A549 (cell line): ENCODE measurements around the gene USP4. TPM values are rescaled to one million over a fixed set of nuclear protein-coding genes. Genes with fewer than 3 reads are reported as not detected.

Experiments used
- ATAC-seq, 2 experiments: fragments of 200-7000 bp in 1 of 2; fragments of >200 bp in 1 of 2; cut with Nextera tagmentation in 1 of 2; cut with Tn5 transposase in 1 of 2; 3 replicates each; pipeline versions ENCODE4 v1.8.0 to v1.9.1; 2018 to 2020; ENCODE audit warnings: mild to moderate bottlenecking in 1 of 2, moderate library complexity in 1 of 2
- CTCF ChIA-PET: fragments of 300-600 bp; sonication (Branson Sonifier 250); formaldehyde crosslinking; extraction: SDS; loops from one replicate; lab custom pipeline; 2021; ENCODE audit warnings: antibody characterized with exemption, inconsistent platforms; lab: Yijun Ruan, JAX
- POLR2A ChIA-PET: fragments of 350-600 bp; formaldehyde crosslinking; extraction: SDS; loops from one replicate; lab custom pipeline; 2021; ENCODE audit warnings: antibody characterized with exemption, inconsistent platforms; lab: Yijun Ruan, JAX
- DNase-seq, 2 experiments: peaks; one replicate each; pipeline versions ENCODE4 v3.0.0 to v3.0.0-alpha.2; 2011 to 2016; ENCODE audit warnings: low read depth in 1 of 2, low spot score in 1 of 2
- FAIRE-seq: peaks from 2 replicates; lab custom pipeline; 2011; peaks lifted over from hg19 to GRCh38; lab: Jason Lieb, UNC
- H3K27ac ChIP-seq, 2 experiments: fragments of >200 bp; sonication (Bioruptor Twin); formaldehyde crosslinking; 3 replicates each; pipeline ENCODE4 v1.5.1; 2016 to 2017
- H3K4me1 ChIP-seq: fragments of >200 bp; sonication (Bioruptor Twin); formaldehyde crosslinking; 3 replicates; pipeline ENCODE4 v1.6.1; 2016
- H3K4me2 ChIP-seq: fragments of >200 bp; sonication (Bioruptor Twin); formaldehyde crosslinking; 3 replicates; pipeline ENCODE4 v1.6.1; 2016
- H3K4me3 ChIP-seq: fragments of >200 bp; sonication (Bioruptor Twin); formaldehyde crosslinking; 3 replicates; pipeline ENCODE4 v1.5.1; 2016
- H3K9me3 ChIP-seq: fragments of >200 bp; sonication (Bioruptor Twin); formaldehyde crosslinking; 3 replicates; pipeline ENCODE4 v1.6.1; 2016
- CHD2 ChIP-seq: fragments of 150-350 bp; IDR thresholded peaks from 2 replicates; pipeline ENCODE4 v1.6.1; 2014; ENCODE audit warnings: low read length; ENCODE audit not compliant: partially characterized antibody
- CHD4 ChIP-seq: fragments of 200-600 bp; sonication (generic); IDR thresholded peaks from 2 replicates; pipeline ENCODE4 v1.6.1; 2016; ENCODE audit warnings: antibody characterized with exemption, mild to moderate bottlenecking, borderline replicate concordance
- EHMT2 ChIP-seq: fragments of 200-600 bp; sonication (generic); IDR thresholded peaks from 2 replicates; pipeline ENCODE4 v1.6.1; 2016; ENCODE audit warnings: antibody characterized with exemption, low read depth, mild to moderate bottlenecking, moderate library complexity
- ELK1 ChIP-seq: fragments of 150-350 bp; IDR thresholded peaks from 2 replicates; pipeline ENCODE4 v1.6.1; 2014; ENCODE audit warnings: low read depth, mild to moderate bottlenecking, low read length
- ESRRA ChIP-seq: fragments of 150-350 bp; IDR thresholded peaks from 2 replicates; pipeline ENCODE4 v1.6.1; 2014; ENCODE audit warnings: mild to moderate bottlenecking, low read length, borderline replicate concordance
- FOSL2 ChIP-seq, 2 experiments: fragments of 450-650 bp in 1 of 2; fragments of >200 bp in 1 of 2; sonication (Bioruptor Twin) in 1 of 2; formaldehyde crosslinking; IDR thresholded peaks; 2 replicates each; pipeline versions ENCODE4 v1.5.0 to v1.6.1; 2016 to 2020; ENCODE audit warnings: mild to moderate bottlenecking in 1 of 2, moderate library complexity in 1 of 2
- FOXS1 ChIP-seq: fragments of 250-450 bp; sonication (Bioruptor Pico); IDR thresholded peaks from 2 replicates; pipeline ENCODE4 v1.5.0; 2020; ENCODE audit warnings: mild to moderate bottlenecking, moderate library complexity
- HDAC2 ChIP-seq: fragments of 200-600 bp; sonication (generic); IDR thresholded peaks from 2 replicates; pipeline ENCODE4 v1.6.1; 2016
- HES2 ChIP-seq: fragments of >200 bp; sonication (Bioruptor Twin); formaldehyde crosslinking; IDR thresholded peaks from 2 replicates; pipeline ENCODE4 v1.6.1; 2016
- HEYL ChIP-seq: fragments of 250-450 bp; sonication (Bioruptor Pico); IDR thresholded peaks from 2 replicates; pipeline ENCODE4 v1.8.0; 2021; ENCODE audit warnings: mild to moderate bottlenecking, moderate library complexity
- HOXB5 ChIP-seq: fragments of 250-450 bp; sonication (Bioruptor Pico); IDR thresholded peaks from 2 replicates; pipeline ENCODE4 v1.5.0; 2020; ENCODE audit warnings: mild to moderate bottlenecking, moderate library complexity
- JUN ChIP-seq, 2 experiments: fragments of >200 bp; sonication (Bioruptor Twin); formaldehyde crosslinking; IDR thresholded peaks; 2 replicates in 1 of 2; 3 replicates in 1 of 2; pipeline ENCODE4 v1.6.1; 2016 to 2017
- KDM1A ChIP-seq: fragments of 200-600 bp; sonication (generic); IDR thresholded peaks from 2 replicates; pipeline ENCODE4 v1.6.1; 2016; ENCODE audit warnings: low read depth, mild to moderate bottlenecking
- KDM5A ChIP-seq: fragments of 200-600 bp; sonication (generic); IDR thresholded peaks from 2 replicates; pipeline ENCODE4 v1.6.1; 2016; ENCODE audit warnings: antibody characterized with exemption, mild to moderate bottlenecking
- MAFK ChIP-seq: fragments of 450-650 bp; IDR thresholded peaks from 2 replicates; pipeline ENCODE4 v1.6.1; 2014; ENCODE audit not compliant: partially characterized antibody
- MAZ ChIP-seq: fragments of 150-350 bp; IDR thresholded peaks from 2 replicates; pipeline ENCODE4 v1.6.1; 2014; ENCODE audit warnings: antibody characterized with exemption, low read depth, low read length, borderline replicate concordance
- MYC ChIP-seq: IDR thresholded peaks from 2 replicates; pipeline ENCODE4 v1.6.1; 2012; ENCODE audit warnings: mild to moderate bottlenecking, inconsistent platforms, low read length, improper control_type of control experiment, borderline replicate concordance
- POLR2A ChIP-seq: IDR thresholded peaks from 2 replicates; pipeline ENCODE4 v1.6.1; 2012; ENCODE audit warnings: mild to moderate bottlenecking, low read length
- RARB ChIP-seq: fragments of 250-450 bp; sonication (Bioruptor Pico); IDR thresholded peaks from 2 replicates; pipeline ENCODE4 v1.8.0; 2021; ENCODE audit warnings: mild to moderate bottlenecking, moderate library complexity
- RCOR1 ChIP-seq: fragments of 150-350 bp; IDR thresholded peaks from 2 replicates; pipeline ENCODE4 v1.6.1; 2014; ENCODE audit warnings: antibody characterized with exemption, low read length, low read depth
- RNF2 ChIP-seq: fragments of 200-600 bp; sonication (generic); IDR thresholded peaks from 2 replicates; pipeline ENCODE4 v1.6.1; 2016; ENCODE audit warnings: low read depth, mild to moderate bottlenecking, antibody characterized with exemption, moderate library complexity, borderline replicate concordance
- SMC3 ChIP-seq: fragments of >200 bp; sonication (Bioruptor Twin); formaldehyde crosslinking; IDR thresholded peaks from 3 replicates; pipeline ENCODE4 v1.6.1; 2018; ENCODE audit warnings: inconsistent platforms
- TFCP2L1 ChIP-seq: fragments of 250-450 bp; sonication (Bioruptor Pico); IDR thresholded peaks from 2 replicates; pipeline ENCODE4 v1.5.0; 2021; ENCODE audit warnings: mild to moderate bottlenecking
- TP53 ChIP-seq: fragments of 250-450 bp; sonication (Bioruptor Pico); IDR thresholded peaks from 2 replicates; pipeline ENCODE4 v1.5.0; 2021; ENCODE audit warnings: mild to moderate bottlenecking, moderate library complexity
- ZC3H11A ChIP-seq: fragments of 450-650 bp; IDR thresholded peaks from 2 replicates; pipeline ENCODE4 v1.6.1; 2014; ENCODE audit warnings: antibody characterized with exemption, mild to moderate bottlenecking
- ZFP36 ChIP-seq: fragments of 450-650 bp; IDR thresholded peaks from 2 replicates; pipeline ENCODE4 v1.6.1; 2014; ENCODE audit warnings: borderline replicate concordance; ENCODE audit not compliant: partially characterized antibody
- ZSCAN20 ChIP-seq: fragments of 250-450 bp; sonication (Bioruptor Pico); IDR thresholded peaks from 2 replicates; pipeline ENCODE4 v1.8.0; 2022; ENCODE audit warnings: mild to moderate bottlenecking, moderate library complexity
- WGBS: methylation state at CpG from one replicate; pipeline ENCODE4 v1.1.6; 2017; ENCODE audit errors: missing lambda C conversion rate; 5-methylcytosine and 5-hydroxymethylcytosine counted together
- polyA plus RNA-seq, 4 experiments: library from polyadenylated mRNA; depleted of rRNA in 3 of 4; stranded (reverse); fragments of >200 nt; fragmentation: RNase III in 1 of 4; extraction: RNeasy Plus Mini Kit Qiagen cat#74134 plus additional on column Dnase treatment in 1 of 4; gene quantifications; 2 replicates in 3 of 4; 3 replicates in 1 of 4; pipeline ENCODE4 v1.2.3, GENCODE V29; 2011 to 2017
- TF ChIP-seq, protein P1 (sequence below): fragments of >200 bp; sonication (Bioruptor Twin); formaldehyde crosslinking; IDR thresholded peaks from 3 replicates; pipeline ENCODE4 v1.6.1; 2016
- TF ChIP-seq, protein P2 (sequence below): fragments of 450-650 bp; IDR thresholded peaks from 2 replicates; pipeline ENCODE4 v1.6.1; 2014; ENCODE audit warnings: antibody characterized with exemption
- TF ChIP-seq, protein P3 (sequence below): fragments of 200-600 bp; sonication (generic); IDR thresholded peaks from 2 replicates; pipeline ENCODE4 v1.6.1; 2016; ENCODE audit warnings: antibody characterized with exemption, mild to moderate bottlenecking, moderate library complexity

The USP4 gene
- polyA plus RNA-seq, 2 of the 4 experiments (the other 2 are of a cell fraction), result 12.9 to 23.7 TPM

- DNase-seq (no peak), ATAC-seq (no peak), FAIRE-seq (no peak)
- Histone ChIP-seq H3K27ac (no peak overlapping the region), H3K4me3 (no peak overlapping the region), H3K4me2 (no peak overlapping the region), H3K4me1 (peaks cover 4% of the 10 kb centered on the region; the same call in 2 of the 3 replicates), H3K9me3 (no peaks in the 10 kb centered on the region)
- POLR2A ChIA-PET, result interaction anchor here (0.6 kb wide), 1 partner anchor 55 kb away, joined by 3 read pairs; no protein-coding TSS in a partner anchor
- no peak for TF ChIP-seq MAZ
- no peak for TF ChIP-seq EHMT2
- no peak for TF ChIP-seq KDM1A
- TF ChIP-seq, protein P1, sequence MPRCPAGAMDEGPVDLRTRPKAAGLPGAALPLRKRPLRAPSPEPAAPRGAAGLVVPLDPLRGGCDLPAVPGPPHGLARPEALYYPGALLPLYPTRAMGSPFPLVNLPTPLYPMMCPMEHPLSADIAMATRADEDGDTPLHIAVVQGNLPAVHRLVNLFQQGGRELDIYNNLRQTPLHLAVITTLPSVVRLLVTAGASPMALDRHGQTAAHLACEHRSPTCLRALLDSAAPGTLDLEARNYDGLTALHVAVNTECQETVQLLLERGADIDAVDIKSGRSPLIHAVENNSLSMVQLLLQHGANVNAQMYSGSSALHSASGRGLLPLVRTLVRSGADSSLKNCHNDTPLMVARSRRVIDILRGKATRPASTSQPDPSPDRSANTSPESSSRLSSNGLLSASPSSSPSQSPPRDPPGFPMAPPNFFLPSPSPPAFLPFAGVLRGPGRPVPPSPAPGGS, result no peak
- no peak for TF ChIP-seq ZFP36
- no peak for TF ChIP-seq MYC
- no peak for TF ChIP-seq MAFK
- TF ChIP-seq FOSL2 (IDR thresholded peaks at IDR 0.05), result no peak
- TF ChIP-seq FOSL2 (CRISPR knock-in tag; IDR thresholded peaks at IDR 0.05), result no peak
- TF ChIP-seq ESRRA, result no peak
- TF ChIP-seq CHD4, result no peak
- no peak for TF ChIP-seq KDM5A
- TF ChIP-seq JUN (IDR thresholded peaks at IDR 0.05), result no peak
- TF ChIP-seq ELK1, result no peak
- TF ChIP-seq TFCP2L1 (CRISPR knock-in tag), result no peak
- TF ChIP-seq ZSCAN20, result no peak
- TF ChIP-seq TP53 (CRISPR knock-in tag), result no peak
- TF ChIP-seq CHD2, result no peak
- no peak for TF ChIP-seq RNF2
- CTCF ChIA-PET, result interaction anchor here (0.9 to 1.7 kb wide), 3 partner anchors 16 to 110 kb away, joined by 3 to 5 read pairs (median 4); no protein-coding TSS in a partner anchor
- WGBS, result 87% methylated on average over 4 of the region's 4 CpGs
Measured at GRCh38 chr3:49278548-49278947, 61.3 kb downstream of the USP4 start.

GRCh38 chr3:49277383-49277775, 62.5 kb downstream of the USP4 start:
- no peak for TF ChIP-seq ZSCAN20
- TF ChIP-seq HDAC2, result no peak
- TF ChIP-seq, protein P2, sequence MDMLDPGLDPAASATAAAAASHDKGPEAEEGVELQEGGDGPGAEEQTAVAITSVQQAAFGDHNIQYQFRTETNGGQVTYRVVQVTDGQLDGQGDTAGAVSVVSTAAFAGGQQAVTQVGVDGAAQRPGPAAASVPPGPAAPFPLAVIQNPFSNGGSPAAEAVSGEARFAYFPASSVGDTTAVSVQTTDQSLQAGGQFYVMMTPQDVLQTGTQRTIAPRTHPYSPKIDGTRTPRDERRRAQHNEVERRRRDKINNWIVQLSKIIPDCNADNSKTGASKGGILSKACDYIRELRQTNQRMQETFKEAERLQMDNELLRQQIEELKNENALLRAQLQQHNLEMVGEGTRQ, result no peak
- TF ChIP-seq ZC3H11A, result no peak
- no peak for TF ChIP-seq FOXS1 (CRISPR knock-in tag)
- no peak for TF ChIP-seq ELK1
- TF ChIP-seq, protein P3, sequence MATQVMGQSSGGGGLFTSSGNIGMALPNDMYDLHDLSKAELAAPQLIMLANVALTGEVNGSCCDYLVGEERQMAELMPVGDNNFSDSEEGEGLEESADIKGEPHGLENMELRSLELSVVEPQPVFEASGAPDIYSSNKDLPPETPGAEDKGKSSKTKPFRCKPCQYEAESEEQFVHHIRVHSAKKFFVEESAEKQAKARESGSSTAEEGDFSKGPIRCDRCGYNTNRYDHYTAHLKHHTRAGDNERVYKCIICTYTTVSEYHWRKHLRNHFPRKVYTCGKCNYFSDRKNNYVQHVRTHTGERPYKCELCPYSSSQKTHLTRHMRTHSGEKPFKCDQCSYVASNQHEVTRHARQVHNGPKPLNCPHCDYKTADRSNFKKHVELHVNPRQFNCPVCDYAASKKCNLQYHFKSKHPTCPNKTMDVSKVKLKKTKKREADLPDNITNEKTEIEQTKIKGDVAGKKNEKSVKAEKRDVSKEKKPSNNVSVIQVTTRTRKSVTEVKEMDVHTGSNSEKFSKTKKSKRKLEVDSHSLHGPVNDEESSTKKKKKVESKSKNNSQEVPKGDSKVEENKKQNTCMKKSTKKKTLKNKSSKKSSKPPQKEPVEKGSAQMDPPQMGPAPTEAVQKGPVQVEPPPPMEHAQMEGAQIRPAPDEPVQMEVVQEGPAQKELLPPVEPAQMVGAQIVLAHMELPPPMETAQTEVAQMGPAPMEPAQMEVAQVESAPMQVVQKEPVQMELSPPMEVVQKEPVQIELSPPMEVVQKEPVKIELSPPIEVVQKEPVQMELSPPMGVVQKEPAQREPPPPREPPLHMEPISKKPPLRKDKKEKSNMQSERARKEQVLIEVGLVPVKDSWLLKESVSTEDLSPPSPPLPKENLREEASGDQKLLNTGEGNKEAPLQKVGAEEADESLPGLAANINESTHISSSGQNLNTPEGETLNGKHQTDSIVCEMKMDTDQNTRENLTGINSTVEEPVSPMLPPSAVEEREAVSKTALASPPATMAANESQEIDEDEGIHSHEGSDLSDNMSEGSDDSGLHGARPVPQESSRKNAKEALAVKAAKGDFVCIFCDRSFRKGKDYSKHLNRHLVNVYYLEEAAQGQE, result no peak
- TF ChIP-seq EHMT2, result no peak
- no peak for TF ChIP-seq HEYL (CRISPR knock-in tag)
- TF ChIP-seq RARB (CRISPR knock-in tag), result no peak
- TF ChIP-seq HOXB5, result no peak
- TF ChIP-seq RCOR1, result no peak
- TF ChIP-seq SMC3, result no peak
- no peak for TF ChIP-seq TP53 (CRISPR knock-in tag)
- TF ChIP-seq ZFP36, result no peak
- TF ChIP-seq POLR2A, result no peak
- TF ChIP-seq FOSL2 (IDR thresholded peaks at IDR 0.05), result no peak
- TF ChIP-seq FOSL2 (CRISPR knock-in tag; IDR thresholded peaks at IDR 0.05), result no peak
- TF ChIP-seq ESRRA, result no peak
- TF ChIP-seq HES2, result no peak
- no peak for TF ChIP-seq KDM1A
- TF ChIP-seq, all 56 proteins: peak for 0
- DNase-seq (no peak), ATAC-seq (peak; percentile 29 to 36; a peak in 4 of 6 replicates), FAIRE-seq (no peak)
- no peaks in the 10 kb centered on the region for H3K9me3 ChIP-seq
- H3K4me3 ChIP-seq, result peak overlapping the region; percentile 46
- peak overlapping the region; percentile 77 for H3K4me2 ChIP-seq
- 77% methylated on average over 9 of the region's 9 CpGs for WGBS
- H3K27ac ChIP-seq, result peak overlapping the region; percentile 73 to 95
- ChIA-PET POLR2A (no interaction called here), CTCF (interaction anchor here (0.6 to 0.9 kb wide), 2 partner anchors 104 to 109 kb away, joined by 3 read pairs; no protein-coding TSS in a partner anchor)
- peaks cover 4% of the 10 kb centered on the region; the same call in 2 of the 3 replicates for H3K4me1 ChIP-seq
